DMS153 treated with DMSO at 0.1 percent for 48 hours (cell line): ENCODE measurements around the gene CEP85L.
A peak's percentile ranks its signal among the peaks of the same experiment; 100 is the strongest.

Source experiments
- DNase-seq: peaks from one replicate; lab custom pipeline; 2025; ENCODE audit not compliant: unreplicated experiment; lab: John Stamatoyannopoulos, UW

Gene CEP85L

DNA sequence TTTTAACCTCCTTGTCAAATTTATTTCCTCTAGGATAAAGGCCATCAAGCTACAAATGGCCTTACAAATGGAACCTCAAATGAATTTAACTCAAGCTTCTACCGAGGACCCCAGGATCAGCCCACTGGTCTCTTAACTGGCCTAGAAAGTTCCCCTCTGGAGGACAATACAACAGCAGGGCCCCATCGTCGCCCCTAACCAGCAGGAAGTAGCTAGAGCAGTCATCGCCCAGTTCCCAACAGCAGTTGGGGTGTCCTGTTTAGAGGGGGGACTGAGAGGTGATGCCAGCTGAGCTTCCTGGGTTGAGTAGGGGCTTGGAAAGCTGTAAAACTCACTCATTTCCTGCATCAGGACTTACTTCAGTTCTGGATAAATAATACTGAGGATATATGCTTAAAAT lies 25.6 kb downstream of the CEP85L start:
- no peak for DNase-seq

DNA sequence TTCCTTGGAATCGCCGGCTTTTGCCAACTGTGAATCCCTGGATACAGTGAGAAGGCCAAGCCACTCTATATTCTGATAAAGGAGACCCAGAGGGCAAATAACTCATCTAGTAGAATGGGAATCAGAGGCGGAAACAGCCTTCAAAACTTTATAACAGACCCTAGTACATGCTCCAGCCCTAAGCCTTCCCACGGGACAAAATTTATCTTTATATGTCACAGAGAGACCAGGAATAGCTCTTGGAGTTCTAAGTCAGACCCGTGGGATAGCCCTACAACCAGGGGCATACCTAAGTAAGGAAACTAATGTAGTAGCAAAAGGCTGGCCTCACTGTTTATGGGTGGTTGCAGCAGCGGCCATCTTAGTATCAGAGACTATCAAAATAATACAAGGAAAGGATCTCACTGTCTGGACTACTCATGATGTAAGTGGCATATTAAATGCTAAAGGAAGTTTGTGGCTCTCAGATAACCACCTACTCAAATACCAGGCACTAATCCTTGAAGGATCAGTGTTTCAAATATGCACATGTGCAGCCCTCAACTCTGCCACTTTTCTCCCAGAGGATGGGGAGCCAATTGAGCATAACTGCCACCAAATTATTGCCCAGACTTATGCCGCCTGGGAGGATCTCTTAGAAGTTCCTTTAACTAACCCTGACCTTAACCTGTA lies 29.5 kb downstream of the CEP85L start:
- DNase-seq = no peak

DNA sequence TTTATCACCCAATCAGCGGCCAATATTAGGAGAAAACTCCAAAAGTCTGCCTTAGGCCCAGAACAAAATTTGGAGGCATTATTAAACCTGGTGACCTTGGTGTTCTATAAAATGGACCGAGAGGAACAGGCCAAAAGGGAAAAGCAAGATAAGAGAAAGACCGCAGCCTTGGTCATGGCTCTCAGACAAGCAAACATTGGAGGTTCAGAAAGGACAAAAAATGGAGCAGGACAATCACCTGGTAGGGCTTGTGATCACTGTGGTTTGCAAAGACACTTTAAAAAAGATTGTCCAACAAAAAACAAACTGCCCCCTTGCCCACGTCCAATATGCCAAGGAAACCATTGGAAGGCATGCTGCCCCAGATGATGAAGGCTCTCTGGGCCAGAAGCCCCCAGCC lies 31.2 kb downstream of the CEP85L start:
- no peak for DNase-seq

DNA sequence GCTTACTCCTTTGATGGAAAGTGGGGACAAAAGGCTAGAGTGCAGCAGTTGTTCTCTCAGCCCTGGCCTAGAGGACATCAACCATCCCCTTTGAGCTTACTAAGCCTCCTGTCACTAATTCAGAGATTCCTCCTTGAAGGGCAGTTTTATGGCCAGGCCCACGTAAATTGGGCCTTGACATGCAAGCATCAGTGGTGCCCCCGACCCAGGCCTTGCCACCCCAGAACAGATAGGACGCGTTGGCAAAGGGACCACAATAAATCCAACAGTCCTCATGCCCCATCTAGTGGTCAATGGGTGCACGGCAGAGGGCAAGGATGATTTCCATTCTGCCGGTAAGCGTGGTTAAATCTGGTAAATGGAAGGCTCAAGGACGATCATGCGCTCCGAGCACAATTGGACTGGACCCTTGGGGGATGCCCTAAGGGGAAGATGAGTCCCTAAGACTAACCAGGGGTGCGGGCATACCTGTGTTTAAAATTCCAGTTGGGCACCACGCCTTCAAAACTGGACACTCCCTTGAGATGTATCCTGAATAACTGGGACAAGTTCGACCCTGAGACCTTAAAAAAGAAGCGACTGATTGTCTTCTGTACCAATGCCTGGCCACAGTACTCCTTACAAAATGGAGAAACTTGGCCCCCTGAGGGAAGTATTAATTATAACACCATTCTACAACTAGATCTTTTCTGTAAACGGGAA lies 32.6 kb downstream of the CEP85L start:
- DNase-seq = peak; percentile 2

DNA sequence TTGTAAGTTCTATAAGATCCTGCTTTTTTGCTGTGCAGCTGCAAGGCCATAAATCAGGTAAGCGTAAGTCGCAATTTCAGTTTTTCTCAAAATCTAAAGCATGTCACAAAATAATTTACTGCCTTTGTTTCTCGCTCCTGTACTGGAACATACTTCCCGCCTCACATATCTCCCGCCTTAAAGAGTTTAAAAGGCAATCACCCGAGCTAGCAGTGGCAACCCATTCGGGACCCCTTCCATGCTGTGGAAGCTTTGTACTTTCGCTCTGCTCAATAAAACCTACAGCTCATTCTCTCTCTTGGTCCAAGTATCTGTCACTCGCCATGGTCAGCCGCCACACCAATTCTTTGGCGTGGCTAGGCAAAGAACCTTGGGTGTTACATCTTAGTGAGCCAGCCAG lies 34.0 kb downstream of the CEP85L start:
- DNase-seq = no peak

DNA sequence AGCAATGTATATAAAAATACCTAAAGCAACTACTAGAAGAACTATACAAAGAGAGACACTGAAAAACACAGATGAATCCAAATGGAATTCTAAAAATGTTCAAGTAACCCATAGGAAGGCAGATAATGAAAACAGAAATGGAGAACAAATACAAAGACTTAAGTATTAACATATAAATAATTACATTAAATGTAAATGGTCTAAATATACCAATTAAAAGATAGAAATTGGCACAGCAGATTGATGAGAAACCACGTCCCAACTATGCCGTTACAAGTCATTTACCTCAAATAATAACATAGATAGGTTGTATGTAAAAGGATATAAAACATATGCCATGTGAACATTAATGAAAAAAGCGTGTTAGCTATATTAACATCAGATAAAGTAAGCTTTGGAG lies 40.1 kb downstream of the CEP85L start:
- no peak for DNase-seq

DNA sequence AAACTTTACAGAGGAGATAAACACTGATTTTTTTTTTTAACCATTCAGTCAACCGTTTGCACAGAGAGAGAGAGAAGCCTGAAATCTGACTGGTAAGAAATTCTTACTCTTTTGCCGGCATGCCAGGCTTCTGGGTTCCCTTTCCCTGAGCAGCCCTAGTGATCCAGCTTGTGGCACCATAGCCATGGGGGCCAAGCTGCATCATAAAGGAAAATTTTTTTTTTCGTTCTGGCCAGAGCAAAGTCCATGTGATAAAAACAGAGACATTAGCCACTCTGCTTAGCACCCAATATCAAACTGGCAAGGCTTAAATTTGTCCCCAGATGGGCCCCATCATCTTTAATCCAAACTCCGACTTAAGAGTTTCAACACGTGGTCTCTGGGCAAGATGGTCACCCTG lies 44.5 kb downstream of the CEP85L start:
- no peak for DNase-seq

DNA sequence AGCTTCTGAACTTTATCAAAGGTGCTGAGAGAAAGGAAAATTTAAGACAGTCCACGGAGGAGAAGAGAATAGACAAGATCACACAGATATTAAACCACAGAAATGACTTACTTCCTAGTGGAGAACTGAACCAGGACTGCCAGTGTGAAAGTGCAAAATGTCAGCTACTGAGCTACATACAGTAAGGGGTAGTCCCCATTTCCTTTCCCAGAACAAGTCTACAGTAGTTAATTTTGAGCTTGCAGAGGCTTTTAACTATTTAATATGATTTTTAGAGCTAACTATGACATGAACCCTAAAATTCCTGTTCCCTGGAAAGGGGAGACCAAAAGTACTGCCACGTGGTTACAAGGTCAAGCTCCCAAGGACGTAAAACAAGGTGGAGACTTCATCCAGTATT lies 45.1 kb downstream of the CEP85L start:
- no peak for DNase-seq

DNA sequence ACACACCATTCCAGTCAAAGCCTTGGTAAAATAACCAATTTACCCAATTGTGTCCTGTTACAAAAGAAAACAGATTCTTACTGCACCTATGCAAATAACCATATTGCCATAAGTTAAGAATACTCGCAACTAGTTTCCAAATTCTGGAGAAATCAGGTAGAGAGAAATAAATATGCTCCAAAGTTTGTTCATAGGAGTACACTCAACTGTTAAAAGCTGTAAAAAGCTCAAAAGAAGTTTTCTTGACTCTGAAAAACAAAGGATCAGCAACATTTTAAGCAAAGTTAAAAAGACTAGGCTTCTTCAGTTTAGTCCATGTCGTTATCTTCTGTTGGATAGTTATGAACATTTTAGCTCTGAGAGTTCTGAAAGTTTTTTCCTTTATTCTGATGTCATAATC lies 48.0 kb downstream of the CEP85L start:
- DNase-seq = no peak

DNA sequence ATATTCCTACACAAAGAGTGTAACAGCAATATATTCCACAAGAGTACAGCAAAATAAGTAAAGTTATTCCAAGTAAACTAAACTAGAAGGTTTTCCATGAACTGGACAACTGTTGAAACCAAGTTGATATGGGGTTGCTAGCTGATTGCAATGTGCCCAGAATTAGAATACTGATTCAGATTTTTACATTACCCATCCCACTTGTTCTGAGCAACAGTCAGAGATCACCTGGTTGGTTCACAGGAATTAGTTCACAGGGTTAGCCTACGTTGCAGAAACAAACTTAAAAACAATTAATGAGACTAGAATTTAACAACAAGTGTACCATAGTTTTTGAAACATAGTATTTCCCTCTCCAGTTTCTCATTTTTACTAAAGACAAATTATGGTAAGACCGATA lies 49.1 kb downstream of the CEP85L start:
- DNase-seq = no peak

DNA sequence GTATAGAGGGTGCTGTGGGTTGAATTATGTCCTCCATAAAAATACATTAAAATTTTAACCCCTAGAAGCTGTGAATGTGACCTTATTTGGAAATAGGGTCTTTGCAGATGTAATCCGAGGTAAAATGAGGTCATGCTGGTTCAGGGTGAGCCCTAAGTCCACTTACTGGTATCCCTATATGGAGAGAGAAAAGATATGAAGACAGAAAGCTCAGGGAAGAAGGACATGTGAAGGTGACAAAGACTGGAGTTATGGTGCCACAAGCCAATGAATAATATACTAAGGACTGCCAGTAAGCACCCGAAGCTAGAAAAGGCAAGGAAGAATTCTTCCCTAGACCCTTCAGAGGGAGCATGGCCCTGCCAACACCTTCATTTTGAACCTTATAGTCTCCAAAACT lies 53.1 kb downstream of the CEP85L start:
- no peak for DNase-seq

DNA sequence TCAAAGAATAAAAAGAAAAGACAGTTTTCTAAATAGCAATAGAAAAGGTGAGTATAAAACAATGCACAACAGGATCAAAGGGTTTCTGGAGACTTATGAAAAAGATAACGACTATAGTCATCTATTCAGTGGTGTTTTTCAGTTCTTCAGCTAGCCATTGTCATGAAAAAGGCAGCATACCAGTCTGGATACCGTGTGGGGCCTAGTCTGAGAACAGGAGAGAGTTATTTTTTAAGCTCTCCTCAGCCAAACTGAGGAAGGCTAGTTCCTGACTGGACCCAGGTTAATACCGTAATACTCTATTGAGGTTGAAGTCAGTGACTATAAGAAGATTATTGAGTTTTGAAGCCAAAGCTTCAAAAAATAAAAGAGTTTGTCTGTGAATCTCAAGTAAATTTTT lies 53.8 kb downstream of the CEP85L start:
- no peak for DNase-seq

DNA sequence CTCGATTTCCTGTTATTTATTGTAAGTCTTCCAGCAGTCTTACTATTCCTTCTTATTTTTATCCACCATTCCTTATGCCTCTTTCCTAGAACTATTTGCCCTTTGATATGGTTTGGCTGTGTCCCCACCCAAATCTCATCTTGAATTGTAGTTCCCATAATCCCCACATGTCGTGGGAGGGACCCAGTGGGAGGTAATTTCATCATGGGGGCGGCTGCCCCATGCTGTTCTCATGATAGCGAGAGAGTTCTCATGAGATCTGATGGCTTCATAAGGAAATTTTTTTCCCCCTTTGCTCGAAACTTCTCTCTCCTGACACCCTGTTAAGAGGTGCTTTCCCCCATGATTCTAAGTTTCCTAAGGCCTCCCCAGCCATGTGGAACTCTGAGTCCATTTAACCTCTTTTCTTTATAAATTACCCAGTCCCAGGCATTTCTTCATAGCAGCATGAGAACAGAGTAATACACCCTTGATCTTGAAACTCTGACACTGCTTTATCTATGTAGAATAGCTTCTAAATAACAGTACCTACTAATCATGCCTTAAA lies 54.5 kb downstream of the CEP85L start:
- no peak for DNase-seq

DNA sequence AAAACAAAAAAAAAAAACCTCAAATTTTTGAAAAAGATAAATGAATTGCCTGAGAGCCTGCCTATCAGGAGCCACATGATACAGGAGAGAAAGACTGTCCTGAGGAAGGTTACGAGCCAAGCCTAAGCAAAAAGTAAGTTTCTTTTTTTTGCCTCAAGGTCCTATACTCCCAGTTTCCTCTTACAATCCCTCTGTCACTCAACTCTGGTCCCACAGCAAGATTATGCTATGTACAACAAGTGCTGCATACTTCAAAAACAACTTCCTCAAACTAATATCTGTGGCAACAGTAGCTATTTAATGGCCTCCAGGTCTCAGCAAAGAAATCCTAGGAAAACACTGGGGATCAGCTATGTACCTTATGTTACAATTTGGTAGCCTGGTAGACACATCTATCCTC lies 56.5 kb downstream of the CEP85L start:
- no peak for DNase-seq

DNA sequence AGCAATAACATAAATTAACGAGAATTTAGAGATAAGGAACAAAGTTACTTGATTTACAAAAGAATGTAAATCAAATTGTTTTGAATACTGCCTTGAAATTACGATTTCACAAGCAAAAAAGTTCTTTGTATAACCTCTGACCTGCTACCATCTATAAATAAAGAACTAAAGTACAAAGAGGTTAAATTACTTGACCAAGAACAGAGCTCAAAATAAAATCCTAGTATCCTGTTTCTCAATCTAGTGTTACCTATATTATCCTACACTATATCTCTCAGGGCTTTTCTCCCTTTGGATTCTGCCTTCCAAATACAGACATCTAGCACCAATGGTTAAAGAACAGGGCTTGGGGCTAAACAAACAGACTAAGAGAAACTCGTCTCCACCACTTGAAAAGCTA lies 59.5 kb downstream of the CEP85L start:
- DNase-seq = no peak

DNA sequence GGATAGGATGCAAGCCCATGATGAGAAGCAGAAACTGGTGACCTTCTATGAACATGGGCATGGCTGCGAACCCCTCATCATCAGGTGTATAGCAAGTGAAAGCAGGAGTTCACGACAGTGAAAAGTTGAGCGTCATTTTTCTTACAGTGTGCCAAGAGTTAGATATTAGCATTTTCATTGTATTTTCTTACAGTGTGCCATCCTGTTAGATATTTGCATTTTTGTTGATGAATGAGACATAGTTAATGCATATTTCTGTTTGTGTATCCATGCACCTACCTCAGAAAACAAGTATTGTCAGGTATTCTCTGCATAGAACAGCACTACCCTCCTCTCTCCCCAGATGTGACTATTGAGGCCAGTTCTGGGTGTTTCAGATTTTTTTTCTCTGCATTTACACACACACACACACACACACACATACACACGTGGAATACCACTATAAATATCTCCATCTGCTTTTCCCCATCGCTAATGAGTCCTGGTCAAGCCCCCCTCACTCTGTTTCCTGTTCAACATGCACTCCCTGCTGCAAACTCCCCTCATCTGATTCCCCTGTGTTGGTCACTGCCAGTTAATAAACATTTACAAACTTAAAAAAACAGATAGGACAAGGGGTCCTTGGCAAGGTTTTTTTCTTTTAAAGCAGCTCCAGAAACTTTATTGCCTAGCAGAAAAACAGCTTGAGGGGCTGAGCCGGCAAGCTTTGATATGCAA lies 61.6 kb downstream of the CEP85L start:
- DNase-seq = no peak

DNA sequence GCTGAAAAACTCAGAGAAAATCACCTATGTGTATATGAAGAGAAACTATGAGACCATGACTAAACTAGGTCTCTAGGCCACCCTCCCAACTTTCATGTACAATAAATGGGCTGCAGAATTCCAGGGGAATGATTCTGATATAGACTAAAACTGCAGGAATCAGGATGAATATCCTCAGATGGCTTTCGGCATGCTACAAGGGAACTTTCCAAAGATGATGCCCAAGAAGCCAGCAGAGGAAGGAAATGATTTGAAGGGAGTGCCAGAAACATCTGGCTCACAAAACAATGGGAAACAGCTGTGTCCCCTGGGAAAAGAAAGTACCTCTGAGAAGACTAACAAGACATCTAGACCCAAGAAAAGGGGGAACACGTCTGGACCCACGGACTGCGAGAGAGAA lies 62.2 kb downstream of the CEP85L start:
- DNase-seq = no peak

DNA sequence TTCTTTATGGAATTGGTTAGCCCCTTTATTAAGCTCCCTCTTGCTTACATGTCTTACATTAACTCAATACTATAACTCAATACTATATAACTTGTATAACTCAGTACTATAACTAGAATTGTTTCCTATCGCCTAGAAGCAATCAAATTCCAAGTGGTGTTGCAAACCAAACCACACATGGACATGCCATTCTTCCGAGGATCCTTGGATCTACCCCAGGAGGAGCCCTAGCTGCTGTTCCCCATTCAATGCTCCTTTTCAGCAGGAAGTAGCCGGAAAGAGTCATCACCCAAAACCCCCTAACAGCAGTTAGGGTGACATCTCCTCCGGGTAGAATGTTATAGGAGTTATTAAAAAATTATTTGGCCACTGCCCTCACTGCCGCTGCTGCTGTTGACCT lies 62.8 kb downstream of the CEP85L start:
- no peak for DNase-seq

DNA sequence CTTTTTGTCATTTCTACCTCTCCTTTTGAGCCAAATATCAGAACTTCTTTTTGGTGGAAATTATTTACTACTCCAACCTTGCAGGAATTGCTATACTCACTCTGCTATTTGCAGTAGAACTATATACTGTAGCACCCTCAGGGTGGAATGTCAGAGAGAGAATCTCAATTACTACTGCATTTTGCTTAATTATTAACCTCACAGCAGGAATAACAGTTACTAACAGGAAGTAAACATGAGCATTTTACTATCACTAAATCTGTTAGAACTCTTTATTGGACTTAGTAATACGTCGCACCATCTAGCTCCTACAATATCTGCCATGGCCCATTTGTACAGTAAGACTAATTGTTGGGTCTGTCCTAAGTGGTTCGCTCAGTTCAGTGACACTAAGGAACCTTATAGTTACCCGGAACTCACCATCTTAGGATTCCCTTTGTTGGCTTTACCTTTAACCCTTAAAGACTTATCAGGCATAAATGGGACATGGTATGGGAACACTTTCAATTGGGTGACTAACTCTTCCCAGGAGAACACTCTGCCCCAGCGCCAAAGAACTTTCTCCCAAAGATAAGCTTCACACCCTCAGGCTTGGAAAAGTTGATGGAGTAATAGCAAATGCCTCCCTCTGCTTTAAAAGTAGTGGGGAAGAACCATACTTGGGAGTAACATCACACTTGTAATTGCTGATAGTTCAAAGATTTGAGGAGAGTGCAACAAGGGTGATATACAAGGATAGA lies 64.5 kb downstream of the CEP85L start:
- DNase-seq = no peak

DNA sequence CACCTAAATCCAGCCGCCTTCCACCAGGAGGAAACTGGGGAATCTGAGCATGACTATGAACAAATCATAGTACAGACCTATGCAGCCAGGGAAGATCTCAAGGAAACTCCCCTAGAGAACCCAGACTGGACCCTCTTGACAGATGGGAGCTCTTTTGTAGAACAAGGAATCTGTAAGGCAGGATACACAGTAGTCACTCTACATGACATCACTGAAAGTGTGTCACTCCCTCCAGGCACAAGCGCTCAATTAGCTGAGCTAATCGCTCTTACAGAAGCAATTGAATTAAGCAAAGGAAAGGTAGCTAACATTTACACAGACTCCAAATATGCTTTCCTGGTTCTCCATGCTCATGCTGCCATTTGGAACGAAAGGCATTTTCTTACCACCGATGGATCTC lies 66.5 kb downstream of the CEP85L start:
- DNase-seq = no peak

DNA sequence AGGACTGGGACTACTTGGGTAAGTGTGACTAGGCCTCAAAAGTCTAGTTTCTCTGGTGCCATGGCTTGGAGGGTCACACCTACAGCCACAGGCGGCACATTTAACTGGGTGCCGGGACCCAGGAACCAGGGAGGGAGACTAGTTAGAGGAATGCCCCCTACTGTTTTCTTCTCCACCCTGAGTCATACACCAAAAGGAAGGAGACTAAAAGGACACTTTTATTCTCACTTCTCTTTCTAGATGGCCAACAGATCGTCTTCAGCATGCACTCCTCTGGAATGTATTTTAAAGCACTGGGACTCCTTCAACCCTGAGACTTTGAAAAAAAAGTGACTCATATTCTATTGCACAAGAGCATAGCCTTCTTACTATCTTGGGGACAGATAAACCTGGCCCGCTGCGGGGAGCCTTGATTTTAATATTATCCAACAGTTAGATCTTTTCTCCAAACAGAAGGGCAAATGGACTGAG lies 69.9 kb downstream of the CEP85L start:
- no peak for DNase-seq
